GM19455 (cell line): Measurements from ENCODE around the gene C20orf204.
"Not testable (repeated sequence)": the region's sequence is repeated elsewhere in the genome, so short reads cannot be mapped to it uniquely, and the experiment has no call there.

Source experiments
- ATAC-seq: cut with Tn5 transposase; IDR thresholded peaks from one replicate; pipeline ENCODE4 v1.9.1; 2021; ENCODE audit not compliant: unreplicated experiment

C20orf204 gene

DNA sequence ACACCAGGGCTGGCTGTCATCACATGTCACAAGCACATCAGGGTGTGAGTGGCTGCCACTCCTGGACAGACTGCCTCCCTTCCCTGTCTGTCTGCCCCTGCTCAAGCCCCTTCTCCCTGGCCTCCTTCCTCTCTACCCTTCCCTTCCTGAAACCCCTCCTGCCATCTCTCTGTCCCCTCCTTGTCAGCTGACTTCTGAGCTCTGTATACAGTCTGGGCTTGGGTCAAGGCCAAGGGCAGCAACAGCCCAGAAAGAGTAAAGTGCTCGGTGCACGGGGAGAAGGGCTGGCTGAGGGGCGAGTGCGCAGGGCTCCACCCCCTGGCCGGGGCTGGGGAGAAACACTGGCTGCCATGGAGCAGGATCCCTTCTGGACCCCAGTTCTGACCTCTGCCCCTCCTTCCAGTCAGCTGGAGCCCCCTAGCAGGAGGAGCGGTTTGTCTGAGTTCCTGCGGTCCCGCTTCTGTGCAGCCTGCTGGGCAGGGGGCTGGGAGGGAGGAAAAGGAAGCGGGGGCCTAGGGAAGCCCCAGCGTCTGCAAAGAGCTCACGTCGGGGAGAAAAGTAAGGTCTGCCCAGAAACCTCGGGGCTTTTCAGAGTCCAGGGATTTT, 46.2 kb downstream of the C20orf204 start:
- ATAC-seq, result no peak

DNA sequence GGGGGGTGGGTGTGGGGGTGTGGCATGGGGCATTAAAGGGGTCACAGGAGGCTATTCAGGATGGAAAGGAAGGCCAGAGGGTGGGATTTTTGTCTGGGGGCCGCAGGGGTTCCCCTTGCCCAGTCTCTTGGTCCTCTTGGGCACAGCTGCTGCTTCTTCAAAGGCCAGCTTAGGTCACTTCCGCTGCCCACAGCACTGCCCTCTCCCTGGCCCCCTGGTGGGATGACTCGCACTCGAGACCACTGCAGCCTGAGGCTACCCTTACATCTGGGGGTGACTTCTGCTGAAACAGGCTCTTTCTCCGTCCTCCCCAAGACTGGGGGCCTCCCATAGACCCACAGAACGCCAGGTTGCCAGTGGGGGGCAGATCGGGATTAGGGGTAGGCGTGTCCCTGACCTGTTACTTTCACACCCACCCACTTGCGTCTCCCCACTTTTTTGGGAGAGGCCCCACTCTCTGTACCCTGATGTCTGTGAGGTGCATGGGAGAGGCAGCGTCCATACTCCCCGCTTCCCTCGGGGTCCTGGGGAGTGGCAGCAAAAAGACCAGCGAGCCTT, 46.9 kb downstream of the C20orf204 start:
- no peak for ATAC-seq

DNA sequence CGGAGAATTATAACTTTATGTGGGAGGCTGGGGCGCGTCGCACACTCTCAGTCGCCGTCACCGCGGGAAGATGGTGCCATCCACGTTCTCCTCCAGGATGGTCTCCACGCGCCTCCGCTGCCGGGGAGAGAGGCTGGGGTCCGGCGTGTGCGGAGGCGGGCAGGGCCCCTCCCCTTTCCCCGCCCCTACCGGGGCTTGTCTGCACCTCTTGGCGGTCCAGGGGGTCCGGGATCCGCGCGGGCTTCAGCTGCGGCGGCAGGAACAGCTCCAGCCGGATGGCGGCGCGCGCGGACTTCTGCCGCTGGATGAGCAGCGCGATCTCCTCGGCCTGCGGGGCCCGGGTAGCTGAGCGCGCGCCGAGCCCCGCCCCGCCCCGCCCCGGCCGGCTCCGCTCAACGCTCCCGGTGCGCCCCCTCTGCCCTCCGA, 47.4 kb downstream of the C20orf204 start:
- ATAC-seq, result no peak

DNA sequence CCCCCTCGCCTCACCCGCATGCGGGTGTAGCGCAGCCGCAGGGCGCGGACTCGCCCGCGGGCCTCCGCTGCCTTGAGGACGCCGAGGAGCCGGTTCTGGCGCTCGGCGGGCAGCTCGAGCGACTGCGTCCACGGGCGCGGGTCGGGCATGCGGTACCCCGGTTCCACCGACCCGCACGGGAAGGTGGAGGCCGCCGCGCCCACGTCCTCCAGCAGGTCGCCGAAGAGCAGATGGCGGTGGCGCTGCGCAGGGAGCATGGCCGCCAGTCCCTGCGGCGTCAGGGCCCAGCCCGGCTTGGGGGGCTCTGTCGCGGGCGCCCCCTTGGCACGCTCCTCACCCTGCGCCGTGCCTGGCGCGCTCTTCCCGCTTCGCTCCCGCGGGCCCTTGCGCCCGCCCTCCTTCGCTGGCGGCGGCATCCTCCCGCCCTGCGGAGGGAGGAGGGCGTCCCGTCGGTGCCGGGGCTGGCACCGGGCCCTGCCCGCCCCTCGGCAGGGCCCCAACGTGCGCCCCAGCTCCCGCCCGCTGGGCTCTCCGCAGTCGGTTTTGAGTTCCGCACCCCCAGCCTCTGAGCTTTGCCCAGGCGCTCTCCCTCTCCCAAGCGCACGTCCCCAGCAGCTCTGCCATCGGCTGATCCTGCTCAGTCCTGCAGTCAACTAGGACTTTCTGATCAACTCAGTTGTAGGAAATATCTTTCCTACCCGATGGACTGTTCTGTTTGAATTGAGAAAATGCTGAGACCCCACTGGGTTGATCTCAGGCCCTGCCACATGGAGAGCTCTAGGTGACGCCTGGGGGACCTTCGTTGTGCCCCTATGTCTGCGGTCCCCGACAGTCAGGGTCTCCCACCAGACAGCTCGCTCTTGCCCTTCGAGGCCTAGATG, 48.1 kb downstream of the C20orf204 start, which contains the start of gene LKAAEAR1:
Gene LKAAEAR1 (minus strand): TSS at position 595 of the 881 bp plus-strand sequence. CDS start 179 bp downstream, at position 416.
- ATAC-seq, result no peak

DNA sequence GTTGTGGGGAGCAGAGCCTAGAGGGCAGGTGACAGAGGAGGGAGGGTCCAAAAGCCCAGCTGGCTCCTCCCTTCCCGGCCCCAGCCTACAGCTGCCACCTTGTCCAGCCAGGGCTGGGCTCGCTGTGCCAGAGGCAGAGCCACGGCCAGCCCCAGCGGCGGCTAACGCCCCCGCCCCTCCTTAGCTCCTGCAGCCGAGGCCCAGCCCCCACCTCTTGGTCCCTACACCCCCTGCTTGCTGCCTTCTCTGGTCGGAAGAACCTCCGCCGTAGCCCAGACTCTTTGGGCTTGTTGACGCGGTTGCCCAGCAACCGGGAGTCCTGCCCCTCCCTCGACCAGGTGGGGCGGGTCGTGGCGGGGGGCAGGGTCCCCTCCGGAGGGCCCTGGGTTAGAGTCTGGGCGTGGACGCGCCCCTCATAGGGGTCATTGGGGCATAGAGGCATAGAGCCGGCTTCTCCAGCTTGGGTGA, 48.7 kb downstream of the C20orf204 start:
- ATAC-seq, result no peak

DNA sequence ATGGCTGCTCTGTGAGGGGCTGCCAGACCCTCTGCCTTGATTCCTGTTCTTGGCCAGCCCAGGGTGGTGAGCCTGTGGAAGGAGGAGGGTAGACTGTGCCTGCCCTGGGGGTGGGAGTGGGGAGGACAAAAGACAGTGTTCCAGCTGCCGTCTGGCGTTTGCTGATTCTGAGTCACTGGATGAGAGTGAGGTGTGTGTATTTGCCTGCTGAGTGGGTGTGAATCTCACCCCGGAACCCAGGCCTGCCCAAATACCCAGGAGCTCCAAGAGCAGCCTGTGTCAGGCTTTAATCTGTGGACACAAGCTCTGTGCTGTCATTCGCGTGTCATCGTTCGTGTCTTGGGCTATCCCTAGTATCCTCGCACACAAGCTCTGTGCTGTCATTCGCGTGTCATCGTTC, 50.8 kb downstream of the C20orf204 start:
- ATAC-seq, result no peak

DNA sequence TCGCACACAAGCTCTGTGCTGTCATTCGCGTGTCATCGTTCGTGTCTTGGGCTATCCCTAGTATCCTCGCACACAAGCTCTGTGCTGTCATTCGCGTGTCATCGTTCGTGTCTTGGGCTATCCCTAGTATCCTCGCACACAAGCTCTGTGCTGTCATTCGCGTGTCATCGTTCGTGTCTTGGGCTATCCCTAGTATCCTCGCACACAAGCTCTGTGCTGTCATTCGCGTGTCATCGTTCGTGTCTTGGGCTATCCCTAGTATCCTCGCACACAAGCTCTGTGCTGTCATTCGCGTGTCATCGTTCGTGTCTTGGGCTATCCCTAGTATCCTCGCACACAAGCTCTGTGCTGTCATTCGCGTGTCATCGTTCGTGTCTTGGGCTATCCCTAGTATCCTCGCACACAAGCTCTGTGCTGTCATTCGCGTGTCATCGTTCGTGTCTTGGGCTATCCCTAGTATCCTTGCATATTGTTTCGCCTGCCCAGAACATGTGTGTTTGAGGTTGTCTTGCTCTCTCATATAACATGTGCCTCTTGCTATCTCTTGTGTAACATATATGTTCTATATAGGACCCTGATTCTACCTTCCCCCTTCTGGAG, 51.3 kb downstream of the C20orf204 start:
- not testable (repeated sequence) for ATAC-seq

DNA sequence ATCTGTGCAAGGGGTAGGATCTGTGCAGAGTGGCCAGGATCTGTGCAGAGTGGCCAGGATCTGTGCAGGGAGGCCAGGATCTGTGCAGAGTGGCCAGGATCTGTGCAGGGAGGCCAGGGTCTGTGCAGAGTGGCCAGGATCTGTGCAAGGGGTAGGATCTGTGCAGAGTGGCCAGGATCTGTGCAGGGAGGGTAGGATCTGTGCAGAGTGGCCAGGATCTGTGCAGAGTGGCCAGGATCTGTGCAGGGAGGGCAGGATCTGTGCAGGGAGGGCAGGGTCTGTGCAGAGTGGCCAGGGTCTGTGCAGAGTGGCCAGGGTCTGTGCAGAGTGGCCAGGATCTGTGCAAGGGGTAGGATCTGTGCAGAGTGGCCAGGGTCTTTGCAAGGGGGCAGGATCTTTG, 52.6 kb downstream of the C20orf204 start:
- not testable (repeated sequence) for ATAC-seq
